LoVo (cell line): Measurements from ENCODE around the gene GNAZ.
"Not testable (repeated sequence)": the region's sequence is repeated elsewhere in the genome, so short reads cannot be mapped to it uniquely, and the experiment has no call there.

ENCODE experiments used
- DNase-seq: peaks from one replicate; pipeline ENCODE4 v3.0.0-alpha.2; 2016; ENCODE audit warnings: low spot score

Gene GNAZ

DNA sequence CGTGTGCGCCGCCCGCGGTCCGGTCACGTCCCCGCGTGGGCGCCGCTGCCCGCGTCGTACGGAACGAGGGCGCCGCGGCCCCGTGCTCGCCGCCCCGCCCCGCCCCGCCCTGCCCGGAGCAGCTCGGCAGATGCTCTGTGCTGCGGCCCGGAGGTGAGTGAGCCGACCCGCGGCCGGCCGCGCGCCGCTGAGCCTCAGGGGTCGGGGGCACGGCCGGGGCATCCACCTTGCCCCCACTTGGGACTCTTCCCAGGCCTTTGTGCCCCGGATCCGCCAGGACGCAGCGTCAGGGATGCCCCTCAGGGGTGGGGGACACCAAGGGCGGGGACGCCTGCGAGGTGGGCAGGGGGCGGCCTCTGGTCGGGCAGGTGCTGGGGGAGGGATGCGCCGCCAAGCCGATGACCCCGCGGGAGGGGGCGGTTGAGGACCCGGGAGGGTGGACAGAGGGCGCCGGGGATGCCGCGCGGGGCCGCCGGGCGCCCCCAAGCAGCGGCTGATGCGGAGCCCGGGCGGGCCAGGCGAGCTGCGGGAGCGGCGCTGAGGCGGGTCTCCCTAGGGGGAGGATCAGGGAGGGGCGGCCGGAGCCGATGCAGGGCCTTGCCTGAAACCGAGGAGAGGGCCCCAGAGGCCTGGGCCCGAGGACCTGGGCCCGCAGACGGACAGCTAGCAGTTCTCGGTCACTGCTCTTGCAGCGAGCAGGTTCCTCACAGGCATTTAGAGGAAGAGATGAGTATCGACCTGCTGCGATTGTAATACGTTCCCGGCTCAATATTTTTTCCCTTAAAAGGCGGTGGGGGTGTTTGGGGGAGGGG is at the start of gene GNAZ:
Gene GNAZ (plus strand): TSS at position 102 of the 812 bp plus-strand sequence. CDS start 25,177 bp downstream, outside the sequence.
- DNase-seq: no peak

DNA sequence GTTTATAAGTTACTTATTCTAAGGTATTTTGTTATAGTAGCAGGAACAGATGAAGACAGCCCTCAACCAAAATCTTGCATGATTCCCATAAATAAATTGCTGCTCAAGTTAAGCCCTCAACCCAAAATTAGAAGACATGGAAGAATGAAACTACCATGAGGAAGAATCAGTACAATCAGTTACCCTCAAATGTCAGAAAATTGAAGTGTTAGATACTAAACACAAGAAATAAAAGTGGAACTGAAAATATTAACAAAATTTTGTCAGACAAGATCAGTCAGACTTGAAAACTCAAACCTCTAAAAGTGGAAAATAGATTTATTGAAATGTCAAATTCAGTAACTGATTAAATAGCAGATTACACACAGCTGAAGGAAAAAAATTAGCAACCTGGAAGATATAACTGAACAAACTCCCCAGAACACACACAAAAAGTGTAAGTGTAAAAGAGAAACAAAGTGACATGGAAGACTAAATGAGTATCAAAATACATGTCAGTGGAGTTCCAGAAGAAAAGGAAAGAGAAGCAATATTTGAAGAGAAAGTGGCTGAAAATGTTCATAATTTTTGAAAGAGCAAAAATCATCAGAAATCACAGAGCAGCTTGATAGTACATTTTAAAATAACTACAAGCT is 49.5 kb upstream of the GNAZ start:
- DNase-seq: no peak

- DNase-seq: not testable (repeated sequence)
Measured at GRCh38 chr22:23021660-23022353, 48.5 kb upstream of the GNAZ start.

- no peak for DNase-seq
Measured at GRCh38 chr22:23023294-23023693, 47.0 kb upstream of the GNAZ start.

- DNase-seq: no peak
Measured at GRCh38 chr22:23026777-23027176, 43.5 kb upstream of the GNAZ start.

- not testable (repeated sequence) for DNase-seq
Measured at GRCh38 chr22:23027849-23028248, 42.5 kb upstream of the GNAZ start.

DNA sequence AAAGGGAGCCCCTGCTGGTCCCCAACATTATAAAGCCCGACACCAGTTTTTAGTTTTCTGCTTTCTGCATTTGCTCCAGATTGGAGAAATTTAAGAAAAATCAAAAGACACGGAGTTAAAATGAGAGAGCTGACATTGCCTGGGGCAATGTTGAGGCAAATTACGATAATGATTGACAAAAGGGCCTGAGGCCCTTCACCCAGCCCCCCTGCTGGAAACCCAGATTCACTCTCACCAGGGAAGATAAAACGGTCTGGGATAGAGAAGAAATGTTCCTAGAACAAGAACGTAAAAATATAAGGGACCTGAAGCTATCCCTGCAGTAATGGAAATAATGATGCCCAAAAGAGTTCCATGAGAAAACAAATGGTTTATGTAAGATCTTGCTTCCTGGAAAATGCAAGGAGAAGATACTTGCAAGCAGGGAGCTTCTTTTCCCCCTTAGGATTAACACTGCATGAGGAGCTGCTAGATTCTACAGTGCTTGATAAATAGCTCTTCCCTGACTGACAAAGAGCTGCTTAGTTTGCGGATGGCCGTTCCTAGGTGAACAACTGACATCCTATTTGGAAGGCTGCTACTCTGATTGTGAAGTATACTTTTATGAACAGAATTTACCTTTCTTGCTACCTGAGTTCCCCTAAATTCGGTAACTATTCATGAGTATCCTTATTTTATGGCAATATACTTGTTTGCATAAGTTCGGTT is 40.6 kb upstream of the GNAZ start:
- DNase-seq: no peak

GRCh38 chr22:23031381-23031780 is 38.9 kb upstream of the GNAZ start:
- DNase-seq: no peak

- DNase-seq: no peak
Measured at GRCh38 chr22:23031786-23032185, 38.5 kb upstream of the GNAZ start.

DNA sequence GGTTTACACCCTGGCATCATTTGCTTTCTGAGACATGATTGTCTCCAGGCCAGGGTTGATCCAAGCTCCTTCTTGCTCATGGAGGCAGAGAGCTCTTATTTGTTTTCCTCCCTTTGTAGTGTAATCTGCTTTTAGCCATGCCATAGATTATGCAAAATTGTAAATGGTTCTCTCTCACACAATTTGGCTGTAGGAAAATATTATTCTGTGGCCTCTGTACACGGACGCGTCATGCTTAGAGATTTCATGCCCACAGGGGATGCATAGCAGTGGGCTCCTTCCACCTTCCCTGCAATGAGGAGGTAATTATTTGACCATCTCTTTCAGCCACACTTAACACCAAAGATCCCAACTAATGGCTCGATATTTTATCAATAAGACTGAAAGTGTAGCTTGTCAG is 37.7 kb upstream of the GNAZ start:
- DNase-seq: no peak

DNA sequence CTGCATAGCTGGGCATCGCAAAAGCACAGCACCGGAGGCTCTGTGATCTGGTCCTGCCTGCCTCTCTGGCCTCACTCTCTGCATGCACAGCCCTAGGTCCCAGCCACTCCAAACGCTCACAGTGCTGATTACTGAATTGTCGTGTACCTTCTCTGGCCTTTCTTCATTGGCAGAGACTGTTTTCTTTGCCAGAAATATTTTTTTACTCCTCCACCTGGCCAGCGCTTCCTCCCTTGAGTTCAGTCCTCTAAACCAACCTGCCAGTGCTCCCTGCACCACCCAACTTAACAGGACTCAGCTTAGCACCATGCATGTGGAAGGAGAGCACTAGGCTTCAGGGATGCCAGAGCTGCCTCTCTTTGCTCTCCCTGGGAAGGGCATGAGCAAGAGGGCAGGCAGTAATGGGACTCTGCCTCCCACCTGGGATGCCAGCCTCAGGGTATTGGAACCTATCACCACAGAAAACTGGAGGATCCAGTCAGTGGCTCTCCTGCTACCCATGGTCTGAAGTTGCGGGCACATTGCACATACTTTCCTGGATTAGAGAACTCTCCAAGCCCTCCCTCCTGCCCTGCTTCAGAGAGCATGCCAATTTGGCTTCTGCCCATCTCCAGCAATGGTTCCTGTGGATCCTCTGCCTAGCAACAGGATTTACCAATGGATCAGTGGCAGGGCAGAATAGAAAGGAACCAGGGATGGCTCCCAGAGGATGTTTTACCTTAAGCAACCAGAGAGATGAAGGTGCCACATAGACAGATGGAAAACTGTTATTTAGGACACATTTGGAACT is 37.0 kb upstream of the GNAZ start:
- no peak for DNase-seq

DNA sequence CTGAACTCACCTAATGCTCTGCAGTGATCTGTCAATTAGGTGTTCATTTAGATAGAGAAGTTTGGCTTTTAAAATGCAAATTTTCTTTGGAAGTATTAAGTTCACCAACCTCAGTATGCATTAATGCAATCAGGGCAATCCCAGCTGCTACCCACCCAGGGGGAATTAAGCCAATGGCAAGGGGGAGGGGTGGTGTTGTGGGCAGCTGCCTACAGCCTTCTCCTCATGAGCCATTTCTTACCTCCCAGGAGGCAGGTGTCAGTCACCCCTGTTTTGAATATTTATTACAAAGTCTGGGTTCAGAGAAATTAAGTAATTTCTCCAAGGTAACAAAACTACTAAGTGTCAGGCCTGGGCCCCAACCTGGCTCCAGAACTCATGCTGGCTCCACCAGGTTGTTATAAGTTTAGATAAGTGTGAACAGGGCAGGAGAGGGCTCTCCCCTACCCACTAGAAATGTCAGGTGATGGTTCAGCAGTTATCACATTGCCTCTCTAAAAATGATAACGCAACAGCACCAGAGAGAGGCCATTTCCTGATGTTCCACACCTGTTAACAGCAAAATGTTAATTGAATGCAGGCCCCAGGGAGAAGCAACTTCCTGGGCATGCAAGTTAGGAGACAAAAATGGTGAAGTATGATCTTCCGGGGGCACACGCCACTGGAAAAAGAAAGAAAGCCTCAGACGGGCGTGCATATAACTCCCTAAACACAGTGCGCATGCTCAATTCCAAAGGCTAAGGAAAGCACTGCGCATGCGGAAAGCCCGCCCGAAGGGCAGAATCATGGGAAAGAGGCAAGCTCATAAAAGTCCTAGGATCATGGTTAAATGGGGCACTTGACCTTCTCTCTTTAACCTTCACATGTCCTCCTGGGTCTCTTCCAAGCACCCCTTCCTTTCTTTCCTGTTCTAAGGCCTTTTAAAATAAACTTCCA is 35.4 kb upstream of the GNAZ start:
- no peak for DNase-seq

- DNase-seq: no peak
Measured at GRCh38 chr22:23035557-23036277, 34.6 kb upstream of the GNAZ start.

DNA sequence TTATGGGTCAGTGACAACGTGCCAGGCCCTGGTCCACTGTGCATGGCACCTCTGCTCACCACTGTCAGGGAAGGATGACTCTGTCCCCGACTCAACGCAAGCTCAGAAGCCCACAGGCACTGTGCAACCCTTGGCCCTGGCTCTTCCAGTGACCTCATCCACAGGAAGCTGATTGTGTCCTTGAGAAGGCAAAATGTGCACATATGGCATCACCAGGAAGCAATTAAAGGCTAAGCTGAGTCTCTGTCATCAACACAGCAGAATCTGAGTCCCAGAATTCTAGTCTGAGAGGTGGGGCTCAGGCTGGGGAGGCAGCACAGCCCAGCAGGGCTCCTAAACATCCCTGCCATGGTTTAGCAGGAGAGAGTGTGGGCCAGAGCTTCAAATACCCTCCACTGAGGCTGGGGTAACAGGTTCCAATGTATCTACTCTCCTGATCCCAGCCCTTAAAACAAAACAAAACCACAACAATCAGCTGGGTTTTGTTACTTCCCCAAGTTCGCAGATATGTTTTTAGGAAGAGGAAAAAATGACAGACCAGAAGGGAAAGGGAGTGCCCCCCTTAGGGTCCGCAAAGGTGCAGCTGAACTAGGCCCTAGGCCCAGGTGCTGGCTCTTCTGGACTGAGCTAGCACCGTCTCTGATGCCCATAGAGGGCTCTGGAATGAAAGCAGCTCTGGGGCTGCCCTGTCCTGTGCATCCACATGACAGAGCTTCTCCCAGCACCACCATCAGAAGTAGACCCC is 33.5 kb upstream of the GNAZ start:
- no peak for DNase-seq

DNA sequence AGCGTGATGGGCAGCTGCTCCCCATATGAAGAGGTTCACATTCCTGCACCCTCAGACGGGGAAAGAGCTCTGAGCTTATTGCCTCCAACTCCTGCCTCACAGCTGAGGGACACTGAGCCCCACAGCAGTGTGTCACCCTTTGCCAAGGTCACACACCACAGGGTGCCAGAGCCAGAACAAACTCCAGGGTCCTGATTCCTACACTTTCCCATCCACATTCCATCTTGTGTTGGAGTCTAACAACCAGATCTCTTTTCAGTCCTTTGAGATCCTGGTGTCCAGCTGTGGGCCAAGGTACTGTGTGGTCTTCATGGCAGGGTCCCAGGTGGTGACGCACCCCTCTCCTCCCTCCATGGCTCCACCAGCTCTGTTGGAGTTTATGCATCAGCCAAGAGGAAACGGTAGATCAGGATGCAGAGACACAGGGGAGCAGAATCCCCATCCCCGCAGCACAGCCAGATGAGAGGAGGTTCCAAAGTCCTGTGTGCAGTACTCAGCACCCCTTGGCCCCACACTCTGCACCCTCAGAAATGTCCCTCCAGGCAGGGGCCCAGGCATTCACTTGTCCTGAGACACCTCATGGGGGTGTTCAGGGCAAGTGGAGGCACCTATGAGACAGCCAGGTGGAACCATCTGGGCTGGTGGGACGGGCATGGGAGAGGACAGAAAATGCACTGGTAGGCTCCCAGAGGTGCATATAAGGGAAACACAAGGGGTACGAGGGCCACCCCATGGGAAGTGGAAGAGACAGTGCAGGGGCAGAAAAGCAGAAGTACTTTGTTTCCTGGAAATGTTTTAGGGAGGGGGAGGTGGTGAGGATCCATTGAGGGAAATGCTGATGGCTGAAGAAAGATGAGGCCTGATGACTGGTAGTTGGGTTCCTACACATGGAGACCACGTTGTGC is 32.6 kb upstream of the GNAZ start:
- DNase-seq: no peak

DNA sequence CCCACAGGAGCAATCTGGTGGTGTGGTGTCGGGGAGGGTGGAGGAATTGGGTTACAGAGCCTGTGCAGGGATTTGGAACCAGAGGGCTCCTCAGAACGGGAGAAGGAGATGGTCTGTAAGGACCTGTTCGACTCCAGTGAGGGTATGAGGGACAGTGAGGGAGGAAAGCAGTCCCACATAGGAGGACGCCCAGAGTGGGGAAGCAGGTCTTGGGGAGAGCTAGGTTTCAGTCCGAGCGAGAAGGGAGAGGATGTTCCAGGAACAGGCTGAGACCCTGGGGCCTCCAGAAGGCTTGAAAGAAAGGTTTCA is 32.0 kb upstream of the GNAZ start:
- no peak for DNase-seq

DNA sequence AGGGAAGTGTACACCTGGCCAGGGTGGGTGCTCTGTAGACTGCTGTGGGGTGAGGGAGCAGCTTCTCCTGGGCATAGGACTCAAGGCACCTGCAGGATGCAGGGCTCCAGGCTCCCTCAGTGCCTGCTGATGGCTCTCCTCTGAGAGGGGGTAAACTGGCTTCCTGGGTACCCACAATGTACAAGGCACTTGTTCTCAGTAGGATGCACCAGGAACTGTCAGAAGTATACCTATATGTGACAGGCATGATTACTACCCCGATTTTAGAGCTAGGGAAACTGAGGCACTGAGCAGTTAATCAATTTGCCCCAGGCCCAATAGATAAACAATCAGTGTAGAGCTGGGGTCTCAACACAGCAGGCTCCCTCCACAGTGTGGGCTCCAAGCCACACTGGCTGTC is 31.4 kb upstream of the GNAZ start:
- DNase-seq: no peak

DNA sequence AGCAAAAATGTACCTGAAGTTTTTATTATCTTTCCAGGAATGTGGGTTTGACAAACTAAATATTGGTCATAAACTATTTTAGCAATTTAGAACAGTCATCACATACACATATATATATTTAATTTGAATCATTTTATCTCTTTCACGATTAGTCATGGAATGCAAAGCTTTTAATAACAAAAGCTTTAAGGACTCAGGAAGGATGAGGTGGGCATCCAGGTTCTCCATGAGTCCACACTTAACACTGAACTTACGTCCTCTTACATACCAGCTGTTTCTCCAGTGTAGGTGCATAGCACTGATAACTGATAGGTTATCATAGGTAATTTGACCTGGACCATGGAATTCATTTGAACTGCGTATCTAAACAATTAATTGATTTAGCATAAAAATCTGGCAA is 28.1 kb upstream of the GNAZ start:
- no peak for DNase-seq
